Measurements from ENCODE around the gene ATP8A1. TPM values are rescaled to one million over a fixed set of nuclear protein-coding genes. Genes with fewer than 3 reads are reported as not detected.

Gene ATP8A1
- total RNA-seq, 2 experiments from 2014 or later: 23.8 to 24.7 TPM

DNA sequence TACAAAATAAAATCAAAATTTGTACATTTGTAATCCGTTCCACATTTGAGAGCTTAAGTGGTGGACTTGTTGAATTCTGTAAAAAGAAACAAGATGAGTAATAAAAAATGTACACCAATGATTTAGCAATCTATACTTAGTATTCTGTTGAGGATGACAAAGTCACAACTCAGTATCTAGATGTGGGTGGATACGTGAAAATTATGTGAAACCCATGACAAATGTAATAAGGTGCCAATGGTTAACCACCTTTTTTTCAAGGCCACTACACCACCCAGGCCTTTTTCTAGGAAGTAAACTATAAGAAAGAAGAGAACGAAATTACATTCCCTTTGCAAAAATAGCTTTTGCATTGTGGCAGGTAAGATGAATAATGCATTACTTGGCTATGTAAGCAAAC lies 77.0 kb downstream of the ATP8A1 start:
- H3K27ac Mint-ChIP-seq: no peak overlapping the region
- no peak overlapping the region for H3K4me3 Mint-ChIP-seq
- peaks cover 24% of the 10 kb centered on the region for H3K36me3 Mint-ChIP-seq
- no peak for DNase-seq
- H3K4me1 Mint-ChIP-seq: peaks cover 13% of the 10 kb centered on the region
- no peaks in the 10 kb centered on the region for H3K27me3 Mint-ChIP-seq
- no peaks in the 10 kb centered on the region for H3K9me3 Mint-ChIP-seq

DNA sequence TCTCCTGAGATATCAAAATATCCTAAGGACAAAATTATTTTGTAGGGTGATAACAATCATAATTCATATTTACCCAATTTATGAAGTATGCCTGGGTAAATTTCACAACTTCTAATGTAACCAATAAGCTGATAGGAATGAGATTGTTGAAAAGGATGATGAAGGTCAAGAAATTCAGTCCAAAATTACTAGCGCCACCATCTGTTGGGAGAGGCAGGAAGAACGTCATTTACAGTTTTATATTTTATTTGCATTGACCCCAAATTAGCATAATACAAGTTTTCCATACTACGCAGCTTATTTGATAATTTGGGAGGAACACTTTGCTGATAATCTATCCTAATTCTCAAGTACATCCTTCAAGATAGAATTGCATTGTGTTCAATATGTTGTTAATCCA lies 78.7 kb downstream of the ATP8A1 start:
- Mint-ChIP-seq H3K4me1 (peaks cover 13% of the 10 kb centered on the region), H3K27me3 (no peaks in the 10 kb centered on the region), H3K27ac (no peak overlapping the region), H3K9me3 (no peaks in the 10 kb centered on the region), H3K4me3 (no peak overlapping the region), H3K36me3 (peaks cover 14% of the 10 kb centered on the region)
- DNase-seq: no peak

DNA sequence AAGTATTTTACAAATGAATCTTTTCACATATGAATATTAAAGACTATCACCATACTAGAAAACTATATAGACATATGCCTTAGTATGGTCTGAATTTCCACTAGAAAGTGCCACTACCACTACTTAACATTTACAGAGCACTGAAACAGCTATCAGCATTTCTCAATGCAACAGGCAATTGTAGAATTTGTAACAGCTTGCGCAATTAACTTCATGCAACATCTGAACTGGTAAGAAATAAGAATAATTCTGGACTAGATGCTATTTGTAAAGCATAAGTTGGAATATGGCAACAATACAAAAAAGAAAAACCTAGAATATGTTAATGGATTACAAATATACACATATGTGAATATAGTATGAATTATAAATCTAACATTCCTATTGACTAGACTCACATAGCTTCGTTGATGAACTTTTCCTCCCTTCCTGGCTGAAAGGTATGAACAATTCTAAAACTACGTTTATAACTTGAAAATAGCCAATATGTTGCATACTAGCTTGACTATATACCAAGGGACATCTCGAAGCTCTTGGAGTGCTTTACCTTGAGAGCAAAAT lies 82.0 kb downstream of the ATP8A1 start:
- no peaks in the 10 kb centered on the region for H3K9me3 Mint-ChIP-seq
- peaks cover 6% of the 10 kb centered on the region for H3K36me3 Mint-ChIP-seq
- no peak overlapping the region for H3K4me3 Mint-ChIP-seq
- no peak overlapping the region for H3K27ac Mint-ChIP-seq
- no peaks in the 10 kb centered on the region for H3K27me3 Mint-ChIP-seq
- DNase-seq: no peak
- H3K4me1 Mint-ChIP-seq: peaks cover 6% of the 10 kb centered on the region

DNA sequence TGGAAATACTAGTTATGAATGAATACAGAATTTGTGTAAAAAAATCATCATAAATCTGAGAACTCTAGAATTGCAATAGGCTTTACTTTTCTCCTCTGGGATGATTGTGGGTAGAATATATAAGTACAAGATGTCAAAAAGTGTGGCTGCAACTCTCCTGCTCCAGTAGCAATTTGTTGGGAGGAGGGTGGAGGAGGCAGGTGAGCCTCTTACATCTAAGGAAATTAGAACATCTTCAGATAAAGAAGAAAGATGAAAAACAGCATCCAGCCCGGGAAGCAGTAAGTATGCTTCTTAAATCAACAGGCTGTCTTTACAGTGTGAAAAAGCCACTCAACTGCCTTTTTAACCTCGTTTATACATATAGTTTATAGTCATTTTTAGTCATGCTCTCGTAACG lies 83.7 kb downstream of the ATP8A1 start:
- Mint-ChIP-seq H3K4me3 (no peak overlapping the region), H3K9me3 (no peaks in the 10 kb centered on the region), H3K36me3 (peaks cover 6% of the 10 kb centered on the region), H3K27ac (no peak overlapping the region), H3K27me3 (no peaks in the 10 kb centered on the region), H3K4me1 (peaks cover 2% of the 10 kb centered on the region)
- DNase-seq: no peak

DNA sequence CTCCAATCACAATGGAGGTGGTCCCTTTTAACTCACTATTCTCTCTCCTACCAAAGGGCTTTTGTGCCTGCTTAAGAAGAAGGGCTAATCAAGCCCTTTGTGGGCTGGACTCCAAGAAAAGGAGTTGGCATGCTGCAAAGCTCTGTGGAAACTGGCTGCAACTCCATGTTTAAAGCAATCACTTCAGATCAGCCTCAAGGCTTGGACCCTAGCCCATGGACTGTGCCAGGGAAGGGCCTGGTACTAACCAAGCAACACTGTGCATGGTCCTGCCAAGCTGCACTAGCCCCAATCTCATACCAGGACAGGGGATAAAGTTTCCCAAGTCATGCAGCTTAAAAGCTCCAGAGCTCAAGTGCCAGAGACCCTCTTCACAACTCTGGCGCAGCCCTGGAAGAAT lies 86.7 kb downstream of the ATP8A1 start:
- Mint-ChIP-seq H3K27me3 (no peaks in the 10 kb centered on the region), H3K9me3 (no peaks in the 10 kb centered on the region), H3K36me3 (peaks cover 4% of the 10 kb centered on the region), H3K4me1 (no peaks in the 10 kb centered on the region), H3K27ac (peak overlapping the region; percentile 54), H3K4me3 (no peak overlapping the region)
- DNase-seq: no peak

DNA sequence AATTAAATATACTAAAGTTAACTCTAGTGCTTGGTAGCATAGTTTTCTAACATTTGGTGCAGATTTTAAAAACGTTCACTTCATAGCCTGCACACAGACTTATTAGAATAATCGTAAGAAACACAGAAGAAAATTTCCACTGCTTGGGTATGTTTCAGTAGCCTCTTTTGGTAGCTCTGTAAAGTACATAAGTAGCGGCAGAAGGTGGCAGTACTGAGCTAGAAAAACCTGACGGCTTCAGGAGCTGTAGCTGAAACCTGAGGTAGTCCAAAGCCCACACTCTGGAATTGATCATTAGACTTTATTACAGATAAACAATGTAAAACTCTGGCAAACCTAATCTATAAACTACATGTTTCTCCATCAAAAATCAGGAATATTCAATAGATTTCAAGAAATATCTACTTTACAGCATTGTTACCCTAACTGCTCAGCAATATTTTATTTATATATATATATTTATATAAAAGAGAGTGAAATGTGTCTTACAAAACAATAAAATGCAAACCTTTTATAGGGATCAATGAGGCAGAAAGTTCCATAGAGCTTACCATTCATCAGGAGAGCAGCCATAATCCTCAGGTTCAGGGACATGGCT lies 88.2 kb downstream of the ATP8A1 start:
- peaks cover 4% of the 10 kb centered on the region for H3K36me3 Mint-ChIP-seq
- H3K27me3 Mint-ChIP-seq: no peaks in the 10 kb centered on the region
- peak; percentile 38 for DNase-seq
- no peak overlapping the region for H3K4me3 Mint-ChIP-seq
- H3K9me3 Mint-ChIP-seq: no peaks in the 10 kb centered on the region
- no peaks in the 10 kb centered on the region for H3K4me1 Mint-ChIP-seq
- no peak overlapping the region for H3K27ac Mint-ChIP-seq

DNA sequence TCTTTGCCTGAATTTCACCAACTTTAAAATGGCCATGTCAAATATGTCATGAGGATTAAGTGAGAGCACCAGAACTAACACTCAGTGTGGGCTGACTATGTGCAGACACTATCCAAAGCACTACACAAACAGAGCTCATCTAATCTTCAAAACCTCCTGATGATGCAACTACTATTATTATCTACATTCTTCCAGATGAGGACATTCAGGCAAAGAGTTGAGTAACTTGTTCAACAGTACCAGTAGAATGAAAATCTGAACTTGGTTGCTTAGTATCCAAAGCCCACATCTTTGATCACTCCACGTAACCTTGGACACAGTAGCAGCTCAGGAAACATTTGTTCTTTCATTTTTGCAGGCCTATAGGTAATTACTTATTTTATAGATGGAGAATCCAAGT lies 90.1 kb downstream of the ATP8A1 start:
- Mint-ChIP-seq H3K4me1 (no peaks in the 10 kb centered on the region), H3K27ac (no peak overlapping the region), H3K36me3 (peaks cover 14% of the 10 kb centered on the region), H3K9me3 (no peaks in the 10 kb centered on the region), H3K4me3 (no peak overlapping the region), H3K27me3 (no peaks in the 10 kb centered on the region)
- no peak for DNase-seq

DNA sequence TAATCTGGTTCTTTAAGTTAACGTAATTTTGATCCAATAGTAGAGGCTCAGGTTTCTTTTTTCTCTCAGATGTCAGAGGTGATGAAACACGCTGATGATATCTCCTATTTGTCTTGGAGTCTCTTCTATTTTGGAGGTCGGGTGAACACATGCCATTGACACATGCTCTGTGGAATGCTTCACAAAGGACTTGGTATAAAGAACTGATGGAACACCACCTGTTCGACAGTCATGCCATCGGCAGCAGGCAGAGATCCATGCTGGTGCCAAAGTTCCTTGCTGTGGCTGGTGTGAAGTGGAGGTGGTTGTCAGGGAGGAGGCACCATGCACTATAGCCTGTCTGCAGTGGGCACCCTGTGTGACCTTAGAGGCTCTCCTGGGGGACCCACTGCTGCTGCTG lies 94.9 kb downstream of the ATP8A1 start:
- no peak overlapping the region for H3K4me3 Mint-ChIP-seq
- no peaks in the 10 kb centered on the region for H3K4me1 Mint-ChIP-seq
- H3K9me3 Mint-ChIP-seq: no peaks in the 10 kb centered on the region
- no peaks in the 10 kb centered on the region for H3K27me3 Mint-ChIP-seq
- peaks cover 15% of the 10 kb centered on the region for H3K36me3 Mint-ChIP-seq
- no peak overlapping the region for H3K27ac Mint-ChIP-seq
- DNase-seq: no peak

DNA sequence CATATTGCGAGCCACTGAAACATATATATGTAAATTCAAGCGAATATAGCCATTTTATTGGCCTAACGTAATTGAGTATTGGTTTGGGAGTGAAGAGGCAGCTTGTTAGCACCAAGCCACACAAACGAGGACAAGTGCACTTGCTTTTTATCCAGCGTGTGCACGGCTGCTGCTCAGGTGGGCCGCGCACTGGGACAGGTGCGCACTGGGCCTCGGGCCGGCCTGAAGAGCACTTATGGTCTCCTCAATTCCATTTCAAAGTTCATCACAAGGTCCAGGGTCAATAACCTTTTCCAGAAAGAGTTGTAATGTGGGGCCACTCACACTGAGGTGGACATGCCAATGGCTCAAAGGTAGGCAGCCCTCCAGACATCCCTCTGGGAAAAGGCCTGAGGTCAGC lies 95.9 kb downstream of the ATP8A1 start:
- Mint-ChIP-seq H3K9me3 (no peaks in the 10 kb centered on the region), H3K27ac (no peak overlapping the region), H3K4me1 (no peaks in the 10 kb centered on the region), H3K36me3 (peaks cover 15% of the 10 kb centered on the region), H3K4me3 (no peak overlapping the region), H3K27me3 (no peaks in the 10 kb centered on the region)
- no peak for DNase-seq

DNA sequence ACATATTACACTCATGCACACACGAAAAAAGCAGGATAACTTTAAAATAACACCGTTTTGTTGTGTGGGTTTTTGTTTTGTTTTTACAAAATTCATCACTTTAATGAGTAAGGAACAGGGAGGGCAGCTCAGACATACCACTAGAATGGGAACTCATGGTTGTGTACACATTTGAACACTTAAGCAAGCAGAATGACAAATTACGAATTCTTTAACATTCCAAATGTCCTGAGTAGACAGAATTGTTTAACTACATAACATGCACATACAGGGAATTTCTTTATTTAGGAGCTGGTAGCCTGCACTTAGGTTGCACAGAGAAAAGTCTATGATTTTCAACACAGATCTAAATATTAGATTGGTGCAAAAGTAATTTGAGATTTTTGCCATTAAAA lies 96.4 kb downstream of the ATP8A1 start:
- no peak overlapping the region for H3K27ac Mint-ChIP-seq
- H3K4me3 Mint-ChIP-seq: no peak overlapping the region
- DNase-seq: no peak
- H3K27me3 Mint-ChIP-seq: no peaks in the 10 kb centered on the region
- H3K36me3 Mint-ChIP-seq: peaks cover 15% of the 10 kb centered on the region
- H3K4me1 Mint-ChIP-seq: no peaks in the 10 kb centered on the region
- H3K9me3 Mint-ChIP-seq: no peaks in the 10 kb centered on the region

DNA sequence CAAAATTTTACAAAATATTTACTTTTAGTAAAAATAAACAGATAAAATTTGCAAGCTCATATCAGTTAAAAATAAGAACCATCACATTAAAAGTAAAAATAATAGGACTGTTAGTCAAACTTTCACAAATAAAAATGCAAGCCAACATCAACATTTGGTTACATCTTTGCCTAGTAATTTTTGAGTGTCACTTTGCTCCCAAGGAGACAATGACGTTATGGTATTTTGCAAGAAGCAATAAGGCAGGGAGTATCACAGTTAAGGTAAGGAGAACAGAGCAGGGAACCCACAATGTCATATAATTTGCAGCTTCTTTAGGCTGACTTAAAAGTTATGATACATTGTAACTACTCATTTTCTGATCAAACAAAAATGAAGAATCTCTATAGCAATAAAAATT lies 98.7 kb downstream of the ATP8A1 start:
- no peaks in the 10 kb centered on the region for H3K4me1 Mint-ChIP-seq
- H3K36me3 Mint-ChIP-seq: peaks cover 22% of the 10 kb centered on the region
- no peak overlapping the region for H3K4me3 Mint-ChIP-seq
- DNase-seq: no peak
- no peaks in the 10 kb centered on the region for H3K27me3 Mint-ChIP-seq
- H3K9me3 Mint-ChIP-seq: no peaks in the 10 kb centered on the region
- no peak overlapping the region for H3K27ac Mint-ChIP-seq

DNA sequence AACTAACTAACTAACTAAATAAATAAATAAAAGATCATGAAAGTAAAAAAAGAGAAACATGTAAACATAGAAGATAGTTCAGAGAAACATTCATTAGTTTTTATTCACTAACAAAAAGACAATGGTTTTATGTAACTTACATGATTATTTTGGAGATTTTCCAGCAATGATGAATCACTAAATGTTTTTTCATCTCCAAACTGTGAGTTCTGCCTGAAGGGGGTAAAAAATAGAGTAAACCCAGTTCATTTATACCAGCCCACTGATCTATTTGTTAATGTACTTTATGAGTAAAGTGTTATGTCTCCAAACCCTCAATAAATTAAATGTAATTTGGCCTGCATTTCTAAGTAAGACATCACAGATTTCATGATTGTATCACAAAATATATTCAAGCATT lies 101.1 kb downstream of the ATP8A1 start:
- Mint-ChIP-seq H3K9me3 (no peaks in the 10 kb centered on the region), H3K36me3 (peaks cover 13% of the 10 kb centered on the region), H3K27me3 (no peaks in the 10 kb centered on the region)

DNA sequence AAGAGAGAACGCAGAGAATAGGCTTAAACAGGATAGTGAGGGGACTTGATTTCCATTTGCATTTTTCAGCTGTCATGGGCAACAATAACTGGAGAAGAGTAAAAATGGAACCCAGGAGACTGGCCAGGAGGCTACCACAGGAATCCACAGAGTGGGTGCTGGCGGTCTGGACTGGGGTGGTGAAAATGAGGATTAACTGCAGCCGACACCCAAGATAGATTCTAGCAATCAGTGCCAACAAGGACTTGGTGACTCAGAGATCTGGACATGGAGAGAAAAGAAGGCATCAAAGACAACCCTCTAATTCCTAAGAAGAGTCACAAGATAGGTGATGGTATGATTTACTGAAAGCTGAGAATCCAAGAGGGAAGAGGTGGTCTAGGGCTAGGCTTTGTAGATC lies 102.8 kb downstream of the ATP8A1 start:
- Mint-ChIP-seq H3K36me3 (peaks cover 16% of the 10 kb centered on the region), H3K27me3 (no peaks in the 10 kb centered on the region), H3K4me3 (no peak overlapping the region), H3K4me1 (no peaks in the 10 kb centered on the region), H3K27ac (no peak overlapping the region), H3K9me3 (no peaks in the 10 kb centered on the region)
- DNase-seq: no peak

More for the DNA sequence above, 101.1 kb downstream of the ATP8A1 start:
- H3K4me3 Mint-ChIP-seq: no peak overlapping the region
- no peak overlapping the region for H3K27ac Mint-ChIP-seq
- DNase-seq: no peak
- H3K4me1 Mint-ChIP-seq: no peaks in the 10 kb centered on the region

DNA sequence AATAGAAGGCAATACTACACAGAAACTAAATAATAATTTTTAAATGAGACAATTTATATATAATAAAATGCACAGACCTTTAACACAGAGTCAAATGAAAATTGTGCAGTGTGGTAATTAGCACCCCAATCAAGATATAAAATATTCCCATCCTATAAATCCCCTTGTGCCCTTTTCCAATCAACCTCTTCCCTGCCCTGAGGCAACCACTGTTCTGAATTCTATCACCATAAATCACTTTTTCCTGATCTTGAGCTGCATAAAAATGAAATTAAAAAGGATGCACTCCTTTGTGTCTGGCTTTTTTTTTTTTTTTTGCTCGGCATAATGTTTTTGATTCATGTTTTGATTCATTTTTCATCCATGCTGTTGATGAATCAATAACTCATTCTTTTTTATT lies 107.0 kb downstream of the ATP8A1 start:
- Mint-ChIP-seq H3K27ac (no peak overlapping the region), H3K9me3 (no peaks in the 10 kb centered on the region), H3K36me3 (peaks cover 12% of the 10 kb centered on the region), H3K4me3 (no peak overlapping the region), H3K27me3 (no peaks in the 10 kb centered on the region), H3K4me1 (no peaks in the 10 kb centered on the region)
- DNase-seq: no peak

DNA sequence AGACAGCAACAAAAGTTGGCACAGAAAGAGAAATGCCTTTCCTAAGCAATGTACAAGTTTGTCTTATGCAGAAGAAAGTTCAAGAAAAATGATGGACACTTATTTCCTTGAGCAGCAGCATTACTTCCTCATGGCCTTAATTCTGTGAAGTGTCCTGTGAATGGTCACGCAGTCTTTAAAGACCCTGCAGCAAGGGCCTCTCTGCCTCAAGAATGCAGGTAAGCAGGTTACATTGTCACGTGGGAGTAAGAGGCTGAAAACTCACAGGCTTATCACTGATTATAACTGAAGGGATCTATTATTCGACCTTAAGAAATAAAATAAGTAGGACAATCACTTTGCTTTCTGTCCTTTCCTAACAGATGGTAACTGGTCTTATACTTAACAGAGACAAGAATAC lies 109.1 kb downstream of the ATP8A1 start:
- H3K27ac Mint-ChIP-seq: no peak overlapping the region
- H3K4me1 Mint-ChIP-seq: no peaks in the 10 kb centered on the region
- no peak for DNase-seq
- H3K27me3 Mint-ChIP-seq: no peaks in the 10 kb centered on the region
- peaks cover 7% of the 10 kb centered on the region for H3K36me3 Mint-ChIP-seq
- H3K4me3 Mint-ChIP-seq: no peak overlapping the region
- H3K9me3 Mint-ChIP-seq: no peaks in the 10 kb centered on the region

DNA sequence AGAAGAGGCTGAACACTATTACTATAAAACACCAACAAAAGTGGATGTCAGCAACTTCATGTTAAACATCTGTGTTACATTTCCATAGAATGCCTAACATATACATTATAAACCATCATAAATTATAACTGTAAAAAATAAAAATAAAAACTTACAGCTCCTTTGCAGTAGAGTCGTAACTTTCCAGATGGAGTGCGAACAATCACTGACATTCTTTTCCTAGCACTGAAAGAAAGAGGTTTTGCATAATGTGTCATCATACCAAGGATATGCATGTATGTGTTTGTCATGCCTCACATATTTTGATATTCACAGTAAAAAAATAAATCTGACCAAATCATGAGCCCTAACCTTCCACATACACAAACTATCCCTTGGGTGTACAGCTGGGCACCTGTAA lies 113.1 kb downstream of the ATP8A1 start:
- no peak for DNase-seq
- no peak overlapping the region for H3K4me3 Mint-ChIP-seq
- peaks cover 29% of the 10 kb centered on the region for H3K36me3 Mint-ChIP-seq
- no peak overlapping the region for H3K27ac Mint-ChIP-seq
- no peaks in the 10 kb centered on the region for H3K27me3 Mint-ChIP-seq
- H3K4me1 Mint-ChIP-seq: peaks cover 5% of the 10 kb centered on the region
- H3K9me3 Mint-ChIP-seq: no peaks in the 10 kb centered on the region
